HepG2 (cell line): ENCODE results near the gene ADSS1. TPM values are rescaled to one million over a fixed set of nuclear protein-coding genes. Genes with fewer than 3 reads are reported as not detected.

Source experiments
- ATF4 ChIP-seq, 2 experiments: fragments of 450-650 bp in 1 of 2; sonication (generic) in 1 of 2; formaldehyde crosslinking; IDR thresholded peaks; 2 replicates each; pipeline versions ENCODE4 v1.5.0 to v1.8.0; 2020 to 2022; ENCODE audit warnings: mild to moderate bottlenecking in 1 of 2, missing genetic modification reagents in 1 of 2
- BHLHE40 ChIP-seq: IDR thresholded peaks from 2 replicates; pipeline ENCODE4 v1.6.1; 2011; ENCODE audit warnings: low read length, improper control_type of control experiment
- CBX1 ChIP-seq: IDR thresholded peaks from one replicate; pipeline ENCODE4 v1.6.1; 2016; ENCODE audit warnings: antibody characterized with exemption, low read depth
- FOXC1 ChIP-seq: sonication (generic); formaldehyde crosslinking; IDR thresholded peaks from 2 replicates; pipeline ENCODE4 v1.8.0; 2022; ENCODE audit warnings: mild to moderate bottlenecking, missing genetic modification reagents, borderline replicate concordance
- FOXJ3 ChIP-seq: sonication (generic); formaldehyde crosslinking; IDR thresholded peaks from 2 replicates; pipeline ENCODE4 v1.4.0; 2020; ENCODE audit warnings: missing genetic modification reagents, mild to moderate bottlenecking, borderline replicate concordance
- HNF4A ChIP-seq: sonication (generic); formaldehyde crosslinking; IDR thresholded peaks from 2 replicates; pipeline ENCODE4 v1.4.0; 2020; ENCODE audit warnings: missing genetic modification reagents
- IRF9 ChIP-seq: sonication (generic); formaldehyde crosslinking; IDR thresholded peaks from 2 replicates; pipeline ENCODE4 v1.8.0; 2022; ENCODE audit warnings: missing genetic modification reagents, mild to moderate bottlenecking, borderline replicate concordance
- NAIF1 ChIP-seq: sonication (generic); formaldehyde crosslinking; IDR thresholded peaks from 2 replicates; pipeline ENCODE4 v1.5.0; 2020; ENCODE audit warnings: mild to moderate bottlenecking, missing genetic modification reagents, borderline replicate concordance
- NFRKB ChIP-seq: fragments of 450-650 bp; IDR thresholded peaks from 2 replicates; pipeline ENCODE4 v1.6.1; 2017
- PREB ChIP-seq: sonication (generic); formaldehyde crosslinking; IDR thresholded peaks from 2 replicates; pipeline ENCODE4 v1.4.0; 2020; ENCODE audit warnings: missing genetic modification reagents
- SPEN ChIP-seq: sonication (generic); formaldehyde crosslinking; IDR thresholded peaks from 2 replicates; pipeline ENCODE4 v1.5.1; 2020; ENCODE audit warnings: low read depth, mild to moderate bottlenecking, missing genetic modification reagents
- STAT5B ChIP-seq: sonication (generic); formaldehyde crosslinking; IDR thresholded peaks from 2 replicates; pipeline ENCODE4 v1.4.0; 2020; ENCODE audit warnings: missing genetic modification reagents
- TAF15 ChIP-seq: fragments of 200-400 bp; formaldehyde crosslinking; IDR thresholded peaks from one replicate; pipeline ENCODE4 v1.6.1; 2018; ENCODE audit warnings: mild to moderate bottlenecking, low read depth, low read length; ENCODE audit not compliant: poor library complexity, severe bottlenecking
- YEATS2 ChIP-seq: sonication (generic); formaldehyde crosslinking; IDR thresholded peaks from 2 replicates; pipeline ENCODE4 v1.4.0; 2020; ENCODE audit warnings: missing genetic modification reagents, borderline replicate concordance
- ZFY ChIP-seq: sonication (generic); formaldehyde crosslinking; IDR thresholded peaks from 2 replicates; pipeline ENCODE4 v1.4.0; 2020; ENCODE audit warnings: missing genetic modification reagents
- ZHX2 ChIP-seq, 2 experiments: sonication (generic) in 1 of 2; formaldehyde crosslinking in 1 of 2; IDR thresholded peaks; 2 replicates each; pipeline versions ENCODE4 v1.6.1 to v1.9.0; 2014 to 2022; ENCODE audit warnings: antibody characterized with exemption in 1 of 2, borderline replicate concordance in 1 of 2, inconsistent platforms in 1 of 2, low read depth in 1 of 2, missing genetic modification reagents in 1 of 2
- ZNF205 ChIP-seq: IDR thresholded peaks from 2 replicates; pipeline ENCODE4 v1.6.1; 2018; ENCODE audit warnings: missing biosample characterization, missing genetic modification reagents
- ZNF672 ChIP-seq: sonication (generic); formaldehyde crosslinking; IDR thresholded peaks from 2 replicates; pipeline ENCODE4 v1.8.1; 2022; ENCODE audit warnings: missing genetic modification reagents
- ZSCAN29 ChIP-seq: sonication (generic); formaldehyde crosslinking; conservative IDR thresholded peaks from 2 replicates; pipeline ENCODE4 v1.4.0; 2020; ENCODE audit warnings: mild to moderate bottlenecking, missing genetic modification reagents
- polyA plus RNA-seq, 8 experiments: library from polyadenylated mRNA; depleted of rRNA in 3 of 8; stranded (reverse) in 7 of 8; unstranded in 1 of 8; fragments of >200 nt; fragmentation: Illumina TruSeq in 4 of 8; extraction: Trizol in 4 of 8; gene quantifications; 2 replicates each; pipeline versions ENCODE4 v1.2.1 to v1.2.3, GENCODE V29; 2011 to 2016; ENCODE audit warnings: low read depth in 4 of 8, missing spikeins in 1 of 8, mixed read lengths in 1 of 8; ENCODE audit not compliant: insufficient read depth in 1 of 8
- total RNA-seq, 5 experiments: library from RNA; depleted of rRNA; stranded (reverse); fragments of >200 nt; fragmentation: Illumina TruSeq; extraction: Trizol; gene quantifications; 2 replicates each; pipeline ENCODE4 v1.2.3, GENCODE V29; 2016; ENCODE audit warnings: low read depth in 1 of 5

The ADSS1 gene
- total and polyA plus RNA-seq, 2 of the 13 experiments (the other 11 are each of a cell fraction or from before 2014, with no cell fraction given): 1.0 to 36.7 TPM

GRCh38 chr14:104735830-104736642 lies 12.0 kb downstream of the ADSS1 start (continued):
- TF ChIP-seq FOXC1 (CRISPR knock-in tag) (peak; percentile 50; the same call in 1 of the 2 replicates), SPEN (CRISPR knock-in tag) (peak; percentile 94), PREB (CRISPR knock-in tag) (no peak), ZSCAN29 (0 out of 2 replicates have a peak, but pooled peaks have one; percentile 68), CBX1 (peak; percentile 65), BHLHE40 (peak; percentile 56; the same call in 1 of the 2 replicates), NFRKB (no peak), STAT5B (CRISPR knock-in tag) (peak; percentile 14; the same call in 1 of the 2 replicates), ZFY (peak; percentile 79), ATF4 (CRISPR knock-in tag; IDR thresholded peaks at IDR 0.05) (no peak; a peak in 1 of 4 replicates), ZNF672 (CRISPR knock-in tag) (no peak), TAF15 (no peak), HNF4A (CRISPR knock-in tag) (peak; percentile 77), YEATS2 (peak; percentile 67; the same call in 1 of the 2 replicates), ZHX2 (IDR thresholded peaks at IDR 0.05; ENCODE audit: low read depth) (peak; percentile 74), ZHX2 (CRISPR knock-in tag; IDR thresholded peaks at IDR 0.05; ENCODE audit: borderline replicate concordance) (no peak), FOXJ3 (CRISPR knock-in tag) (0 out of 2 replicates have a peak, but pooled peaks have one; percentile 28), NAIF1 (CRISPR knock-in tag) (peak; percentile 53; the same call in 1 of the 2 replicates), ZNF205 (CRISPR knock-in tag) (peak; percentile 75; the same call in 1 of the 2 replicates), IRF9 (CRISPR knock-in tag) (peak; percentile 87)
